SK-N-MC (cell line): ENCODE measurements around the gene ALKBH2.

Experiments used
- EZH2 ChIP-seq: fragments of 200-600 bp; sonication (generic); IDR thresholded peaks from one replicate; pipeline ENCODE4 v1.6.1; 2017; ENCODE audit warnings: antibody characterized with exemption
- FOXP2 ChIP-seq: optimal IDR thresholded peaks from 2 replicates; pipeline ENCODE3; 2011; ENCODE audit warnings: mild to moderate bottlenecking, moderate library complexity; ENCODE audit not compliant: insufficient read depth; ENCODE audit errors: extremely low read length, control extremely low read depth
- POLR2AphosphoS5 ChIP-seq: IDR thresholded peaks from 2 replicates; pipeline ENCODE4 v1.6.1; 2012; ENCODE audit warnings: mild to moderate bottlenecking, low read depth, low read length, borderline replicate concordance

GRCh38 chr12:109126784-109127183 is 33.5 kb upstream of the ALKBH2 start:
- TF ChIP-seq EZH2 (no peak), POLR2AphosphoS5 (no peak), FOXP2 (no peak)
